Peyer's patch (tissue), 4 donors: Measurements from ENCODE around the gene TENT4A. TPM values are rescaled to one million over a fixed set of nuclear protein-coding genes. Genes with fewer than 3 reads are reported as not detected.
A peak's percentile ranks its signal among the peaks of the same experiment; 100 is the strongest.
"Not testable (repeated sequence)": the region's sequence is repeated elsewhere in the genome, so short reads cannot be mapped to it uniquely, and the experiment has no call there.

ENCODE experiments used
- DNase-seq, 3 donors: peaks; one replicate each; pipeline ENCODE4 v3.0.0-alpha.2; 2017 to 2019
- H3K27ac ChIP-seq, 4 donors: fragments of 200-600 bp; sonication (generic); one replicate each; pipeline ENCODE4 v1.5.1; 2016 to 2019
- H3K27me3 ChIP-seq, 2 donors: fragments of 200-600 bp; sonication (generic); one replicate each; pipeline ENCODE4 v1.5.1; 2019
- H3K36me3 ChIP-seq, 3 donors: fragments of 200-600 bp; sonication (generic); one replicate each; pipeline ENCODE4 v1.5.1; 2016 to 2019
- H3K4me1 ChIP-seq, 4 donors: fragments of 200-600 bp; sonication (generic); one replicate each; pipeline ENCODE4 v1.5.1; 2016 to 2019
- H3K4me3 ChIP-seq, 4 donors: fragments of 200-600 bp; sonication (generic); 1 replicate in 3 of 4; 2 replicates in 1 of 4; pipeline ENCODE4 v1.5.1; 2016 to 2019; ENCODE audit warnings: mild to moderate bottlenecking in 1 of 4
- H3K9me3 ChIP-seq, 4 donors: fragments of 200-600 bp; sonication (generic); one replicate each; pipeline ENCODE4 v1.5.1; 2016 to 2019; ENCODE audit warnings: mild to moderate bottlenecking in 1 of 4
- CTCF ChIP-seq, 6 experiments: fragments of 450-650 bp in 4 of 6; fragments of 200-600 bp in 2 of 6; sonication (generic) in 1 of 6; IDR thresholded peaks; one replicate each; pipeline ENCODE4 v1.5.1; 2017 to 2019; ENCODE audit warnings: antibody characterized with exemption in 6 of 6, mild to moderate bottlenecking in 3 of 6, moderate library complexity in 1 of 6
- POLR2A ChIP-seq, 2 donors: fragments of 450-650 bp; IDR thresholded peaks; one replicate each; pipeline ENCODE4 v1.5.1; 2017; ENCODE audit warnings: antibody characterized with exemption in 2 of 2, mild to moderate bottlenecking in 2 of 2, moderate library complexity in 2 of 2
- total RNA-seq, 4 donors: library from RNA; depleted of rRNA; stranded (reverse); fragments of >200 nt; gene quantifications; one replicate each; pipeline ENCODE4 v1.1.0, GENCODE V29; 2016

The TENT4A gene
- total RNA-seq, 4 donors from 2014 or later = 28.0 to 71.8 (median 44.5) TPM

- H3K4me3 ChIP-seq = no peak overlapping the region
- no peak for DNase-seq
- H3K36me3 ChIP-seq = no peaks in the 10 kb centered on the region
- no peaks in the 10 kb centered on the region for H3K4me1 ChIP-seq
- no peaks in the 10 kb centered on the region for H3K27me3 ChIP-seq
- no peaks in the 10 kb centered on the region for H3K9me3 ChIP-seq
- no peak overlapping the region for H3K27ac ChIP-seq
- TF ChIP-seq POLR2A (IDR thresholded peaks at IDR 0.05) = no peak
- no peak for TF ChIP-seq CTCF (IDR thresholded peaks at IDR 0.05)
These were observed 60.3 kb downstream of the TENT4A start for GRCh38 chr5:6773342-6774035.

DNA sequence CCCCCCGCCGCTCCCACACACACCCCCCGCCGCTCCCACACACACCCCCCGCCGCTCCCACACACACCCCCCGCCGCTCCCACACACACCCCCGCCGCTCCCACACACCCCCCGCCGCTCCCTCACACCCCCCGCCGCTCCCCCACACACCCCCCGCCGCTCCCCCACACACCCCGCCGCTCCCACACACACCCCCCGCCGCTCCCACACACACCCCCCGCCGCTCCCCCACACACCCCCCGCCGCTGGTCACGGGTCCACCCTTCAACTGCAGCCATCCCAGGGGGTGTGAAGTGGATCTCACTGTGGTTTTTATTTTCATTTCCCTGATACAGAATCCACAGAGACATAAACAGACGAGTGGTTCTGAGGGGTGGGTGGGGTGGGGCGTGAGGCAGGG is 61.0 kb downstream of the TENT4A start:
- H3K27ac ChIP-seq, H3K9me3 ChIP-seq, H3K27me3 ChIP-seq, H3K4me1 ChIP-seq, H3K4me3 ChIP-seq, H3K36me3 ChIP-seq, DNase-seq: not testable (repeated sequence)

DNA sequence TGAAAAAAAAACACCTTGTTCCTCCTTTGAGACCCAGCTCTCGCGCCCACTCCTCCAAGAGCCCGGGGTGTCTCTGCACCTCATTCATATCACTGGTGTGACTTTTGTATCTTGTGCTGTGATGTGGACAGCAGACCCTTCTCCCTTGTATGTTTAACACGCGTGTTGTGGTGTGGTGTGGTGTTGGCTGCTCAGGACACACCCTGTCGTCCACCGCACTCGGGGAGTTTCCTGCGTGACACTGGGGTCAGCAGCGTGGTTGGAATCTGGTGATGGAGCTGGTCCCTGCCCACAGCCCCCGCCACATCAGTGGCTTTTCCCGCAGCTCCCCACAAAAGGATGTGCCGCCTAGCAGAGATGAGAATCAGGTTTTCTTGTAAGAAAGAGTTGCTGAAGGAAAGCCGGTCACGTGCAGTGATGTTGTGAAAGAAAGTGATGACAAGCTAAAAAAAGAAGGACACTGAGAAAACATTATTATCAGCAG is 61.5 kb downstream of the TENT4A start:
- H3K36me3 ChIP-seq = no peaks in the 10 kb centered on the region
- H3K4me3 ChIP-seq = no peak overlapping the region
- no peak for DNase-seq
- TF ChIP-seq CTCF (IDR thresholded peaks at IDR 0.05) (no peak), POLR2A (IDR thresholded peaks at IDR 0.05) (no peak)
- H3K9me3 ChIP-seq = no peaks in the 10 kb centered on the region
- no peak overlapping the region for H3K27ac ChIP-seq
- H3K4me1 ChIP-seq = no peaks in the 10 kb centered on the region
- H3K27me3 ChIP-seq = no peaks in the 10 kb centered on the region

GRCh38 chr5:6775571-6775970 is 62.3 kb downstream of the TENT4A start:
- DNase-seq = no peak
- H3K4me1 ChIP-seq = no peaks in the 10 kb centered on the region
- H3K27ac ChIP-seq = no peak overlapping the region
- no peaks in the 10 kb centered on the region for H3K9me3 ChIP-seq
- H3K4me3 ChIP-seq = no peak overlapping the region
- TF ChIP-seq CTCF (IDR thresholded peaks at IDR 0.05) (no peak), POLR2A (IDR thresholded peaks at IDR 0.05) (no peak)
- H3K36me3 ChIP-seq = no peaks in the 10 kb centered on the region
- H3K27me3 ChIP-seq = no peaks in the 10 kb centered on the region

GRCh38 chr5:6780802-6781391 is 67.7 kb downstream of the TENT4A start:
- DNase-seq = peak in 1 of 3 donors; percentile 54
- Histone ChIP-seq H3K36me3 (no peaks in the 10 kb centered on the region), H3K9me3 (no peaks in the 10 kb centered on the region), H3K4me3 (no peak overlapping the region), H3K27me3 (no peaks in the 10 kb centered on the region), H3K27ac (no peak overlapping the region), H3K4me1 (no peaks in the 10 kb centered on the region)
- TF ChIP-seq CTCF (IDR thresholded peaks at IDR 0.05) = peak in 4 of 6 experiments; percentile 17 to 32 (median 26)
- no peak for TF ChIP-seq POLR2A (IDR thresholded peaks at IDR 0.05)

DNA sequence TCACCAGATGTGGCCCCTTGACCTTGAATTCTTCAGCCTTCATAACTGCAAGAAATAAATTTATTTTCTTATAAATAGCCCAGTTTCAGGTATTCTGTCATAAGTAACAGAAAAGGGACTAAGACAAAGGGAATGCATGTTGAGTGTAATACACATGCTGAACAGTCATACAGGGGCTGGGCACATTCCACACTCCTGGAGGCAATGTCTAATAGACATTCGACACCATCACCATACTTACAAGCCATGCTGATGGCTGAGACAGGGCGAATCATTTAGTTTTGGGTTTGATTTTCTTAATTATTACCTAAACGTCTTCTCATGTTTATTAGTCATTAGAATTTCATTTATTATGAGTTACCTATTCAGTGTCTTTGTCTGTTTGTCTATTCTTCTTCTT is 68.5 kb downstream of the TENT4A start:
- Histone ChIP-seq H3K36me3 (no peaks in the 10 kb centered on the region), H3K4me1 (no peaks in the 10 kb centered on the region), H3K27me3 (no peaks in the 10 kb centered on the region), H3K9me3 (no peaks in the 10 kb centered on the region), H3K27ac (no peak overlapping the region), H3K4me3 (no peak overlapping the region)
- DNase-seq = no peak
- TF ChIP-seq POLR2A (IDR thresholded peaks at IDR 0.05) (no peak), CTCF (IDR thresholded peaks at IDR 0.05) (no peak)
